ENCODE measurements around the gene MCM9.
"Not testable (repeated sequence)": the region's sequence is repeated elsewhere in the genome, so short reads cannot be mapped to it uniquely, and the experiment has no call there.

The MCM9 gene

DNA sequence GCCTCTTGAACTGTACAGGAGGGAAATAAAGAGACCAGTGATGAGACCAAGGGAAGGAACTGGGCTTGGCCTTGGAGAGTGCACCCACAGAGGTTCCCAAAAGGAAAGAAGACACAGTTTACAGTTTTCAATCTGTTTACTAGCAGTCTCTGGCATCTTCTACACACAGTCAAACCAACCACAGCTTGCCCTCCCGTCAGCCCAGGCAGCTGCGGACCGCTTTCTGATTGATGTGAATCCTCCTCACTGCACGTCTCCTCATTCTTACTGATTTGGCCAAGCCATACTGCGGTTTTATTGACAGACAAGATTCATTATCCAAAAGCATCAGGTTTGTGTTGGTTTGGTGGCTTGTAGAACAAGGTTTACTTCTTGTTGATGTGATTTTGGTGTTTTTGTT lies 145.5 kb downstream of the MCM9 start:
- DNase-seq = no peak

DNA sequence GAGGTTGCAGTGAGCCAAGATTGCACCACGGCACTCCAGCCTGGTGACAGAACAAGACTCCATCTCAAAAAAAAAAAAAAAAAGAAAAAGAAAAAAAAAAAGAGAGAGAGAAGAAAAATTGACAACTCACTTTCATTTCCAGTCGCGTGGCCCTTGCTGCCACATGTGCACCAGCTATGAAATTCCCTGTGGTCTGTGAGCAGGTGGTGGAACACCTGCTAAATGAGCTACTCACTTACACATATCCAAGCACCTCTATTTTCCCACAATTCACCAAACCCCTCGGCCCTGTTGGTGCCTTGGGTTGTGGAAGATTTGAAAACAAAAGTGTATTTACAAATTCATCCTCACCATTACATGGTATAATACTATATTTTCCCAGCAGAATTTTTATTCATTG lies 146.3 kb downstream of the MCM9 start:
- no peak for DNase-seq

DNA sequence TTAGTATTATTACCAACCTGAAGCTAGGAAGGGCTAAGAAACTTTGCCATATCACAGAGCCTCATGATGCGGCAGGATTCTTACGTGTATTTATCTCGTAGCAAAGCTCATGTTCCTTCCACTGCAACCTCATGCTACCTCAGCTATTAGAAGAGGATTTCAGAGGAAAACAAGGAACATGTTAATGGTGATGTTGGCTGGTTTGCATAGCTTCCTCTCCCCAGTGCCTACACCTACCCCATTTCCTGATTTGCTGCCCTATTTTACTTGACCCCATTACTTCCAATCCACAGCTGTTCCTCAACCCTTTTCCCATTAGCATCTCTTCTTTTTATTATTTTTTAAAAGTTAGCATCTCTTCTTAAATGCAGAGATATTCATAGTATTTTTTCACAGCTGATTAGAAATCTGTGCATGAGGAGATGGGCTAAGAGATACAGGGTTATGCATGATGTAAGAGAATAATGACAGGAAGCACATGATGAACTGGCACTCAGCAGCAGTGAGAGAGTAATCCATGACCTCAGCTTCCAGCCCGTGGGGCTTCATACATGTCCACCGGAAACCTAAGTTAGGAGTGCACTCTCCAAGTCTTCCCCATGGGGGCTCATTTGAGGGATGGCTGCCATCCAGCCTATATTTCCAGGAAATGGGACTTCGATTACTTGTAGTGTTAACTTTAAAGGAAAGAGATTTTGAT lies 147.1 kb downstream of the MCM9 start:
- DNase-seq = no peak

DNA sequence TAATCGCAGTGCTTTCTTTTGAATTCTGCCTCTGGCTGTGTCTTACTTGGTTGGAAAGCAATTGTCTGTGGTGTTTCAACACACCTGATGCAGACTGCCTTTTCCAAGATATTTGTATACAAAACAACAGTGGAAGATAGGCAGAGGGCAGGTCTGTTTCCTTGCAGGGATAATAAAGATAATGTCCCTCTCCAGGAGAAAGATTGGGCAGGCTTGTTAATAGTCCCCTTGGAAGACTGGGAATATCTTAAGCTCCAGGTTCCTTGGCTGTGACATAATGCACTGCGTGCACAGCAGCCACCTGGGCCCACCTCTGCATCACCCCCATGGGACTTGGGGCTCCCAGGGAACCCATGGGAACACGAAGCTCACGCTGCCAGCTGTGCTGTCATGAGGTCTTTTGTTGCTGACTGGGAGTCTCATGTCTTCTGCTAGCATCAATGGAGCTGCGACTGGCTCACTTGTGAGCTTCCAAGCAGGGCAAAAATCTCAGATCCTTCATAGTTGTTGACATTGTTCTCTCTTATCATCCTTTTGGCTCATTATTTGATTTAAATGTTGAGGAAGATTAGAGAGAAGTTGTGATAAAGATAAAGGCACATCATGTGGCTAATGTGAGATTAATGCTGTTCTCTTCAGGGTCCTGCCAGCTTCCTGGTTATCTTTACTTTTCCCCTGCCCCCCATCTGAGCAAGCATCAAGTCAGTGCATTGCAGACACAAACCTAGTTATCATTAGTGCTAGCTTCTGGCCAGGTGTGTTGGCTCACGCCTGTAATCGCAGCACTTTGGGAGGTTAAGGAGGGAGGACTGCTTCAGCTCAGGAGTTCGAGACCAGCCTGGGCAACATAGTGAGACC lies 148.1 kb downstream of the MCM9 start:
- no peak for DNase-seq

DNA sequence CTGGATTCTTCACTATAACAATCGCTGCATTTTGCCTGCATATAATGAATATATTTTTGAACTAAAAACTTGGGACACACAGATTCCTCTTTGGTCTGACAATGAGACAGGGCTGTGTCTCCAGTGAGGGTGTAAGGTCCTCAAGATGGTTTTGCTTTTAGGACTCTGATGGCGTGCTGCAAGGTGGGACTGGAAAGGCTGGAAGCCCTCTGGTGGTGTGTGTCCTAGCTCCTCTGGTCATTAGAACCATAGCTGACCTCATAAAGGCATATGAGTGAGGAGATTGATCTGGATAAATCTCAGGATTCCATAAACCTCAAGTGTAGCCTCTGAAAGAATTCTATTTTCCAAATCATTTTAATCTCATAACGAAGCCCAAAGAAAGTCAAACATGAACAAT lies 149.4 kb downstream of the MCM9 start:
- no peak for DNase-seq

DNA sequence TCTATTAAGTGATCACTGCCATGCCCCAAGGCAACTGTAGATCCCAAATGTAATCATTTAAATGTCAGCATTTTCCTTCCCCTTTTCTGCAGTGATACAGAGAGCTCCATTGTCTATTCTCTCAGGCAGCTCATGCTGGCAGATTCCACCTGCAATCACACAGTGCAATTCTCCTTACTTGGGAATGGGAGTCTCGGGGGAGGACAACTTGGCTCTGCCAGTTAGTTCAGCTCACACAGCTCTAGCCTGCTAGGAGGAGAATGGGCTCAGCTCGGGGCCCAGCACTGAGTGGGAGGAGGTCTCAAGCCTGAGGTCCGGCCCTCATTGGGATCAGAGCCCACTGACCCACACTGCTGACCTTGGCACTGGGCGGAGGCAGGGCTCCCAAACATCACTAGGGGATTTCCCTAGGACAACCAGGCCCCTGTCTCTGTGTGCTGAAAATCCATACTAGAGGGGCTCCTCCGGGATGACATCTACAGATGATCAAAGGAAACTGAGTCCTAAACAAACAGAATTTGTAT lies 150.3 kb downstream of the MCM9 start:
- no peak for DNase-seq

DNA sequence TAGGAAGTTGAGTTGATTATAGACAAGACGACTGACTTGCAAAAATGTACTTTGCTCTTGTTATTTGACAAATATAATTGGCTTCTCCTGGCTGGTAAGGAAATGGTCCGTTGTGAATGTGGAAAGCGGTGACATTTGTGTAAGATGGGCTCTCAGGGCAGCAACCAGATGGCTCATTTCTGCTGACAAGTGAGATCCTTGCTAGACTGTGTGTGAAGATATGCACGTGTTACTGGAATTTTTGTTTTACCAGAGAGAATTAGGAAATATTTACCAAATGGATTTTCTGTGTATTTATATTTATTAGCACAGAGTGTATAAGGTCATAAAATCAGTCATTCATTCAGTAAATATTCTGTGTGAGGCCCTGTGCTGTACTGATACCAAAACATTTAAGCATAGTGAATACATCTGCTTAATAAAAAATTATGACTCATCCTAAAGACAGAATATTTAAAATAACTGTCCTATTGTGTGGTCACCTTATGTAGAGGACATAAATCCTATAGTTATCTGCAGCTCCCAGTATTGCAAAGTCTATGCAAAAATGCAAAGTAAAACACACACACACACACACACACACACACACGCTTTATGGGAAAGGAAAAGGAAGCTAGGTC lies 150.9 kb downstream of the MCM9 start:
- no peak for DNase-seq

DNA sequence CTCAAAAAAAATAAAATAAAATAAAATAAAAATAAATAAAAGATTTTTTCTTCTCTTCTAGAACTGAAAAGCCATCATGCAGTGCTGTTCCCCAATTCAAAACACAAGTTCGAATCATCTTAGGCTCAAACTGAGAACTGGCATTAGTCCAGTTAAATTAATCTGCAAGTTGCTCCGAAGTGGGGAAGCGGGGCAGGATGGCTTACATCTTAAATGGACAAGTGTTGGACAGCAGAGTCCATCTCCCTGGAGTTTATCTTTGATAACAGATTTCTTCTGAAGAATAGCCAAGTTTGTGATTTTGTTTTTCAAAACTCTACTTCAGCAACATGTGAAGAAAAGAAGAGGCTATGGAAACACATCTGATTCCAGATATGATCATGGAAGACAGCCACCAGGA lies 152.3 kb downstream of the MCM9 start:
- no peak for DNase-seq

DNA sequence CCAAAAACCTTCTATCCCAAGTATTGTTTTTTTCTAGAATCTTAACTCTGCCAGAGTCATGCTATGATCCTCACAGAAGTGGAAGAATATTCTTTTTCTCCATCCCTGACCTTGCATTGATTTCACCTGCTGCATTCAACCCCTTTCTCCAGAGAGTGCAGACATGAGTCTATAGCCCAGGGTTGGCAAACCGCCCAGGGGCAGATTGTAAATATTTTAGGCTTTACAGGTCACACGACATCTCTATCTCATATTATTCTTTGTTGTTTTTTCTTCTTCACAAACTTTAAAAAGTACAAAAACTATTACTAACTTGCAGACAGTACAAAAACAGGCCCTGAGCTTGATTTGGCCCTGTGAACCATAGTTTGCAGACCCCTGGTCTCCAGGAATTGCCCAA lies 153.1 kb downstream of the MCM9 start:
- no peak for DNase-seq

DNA sequence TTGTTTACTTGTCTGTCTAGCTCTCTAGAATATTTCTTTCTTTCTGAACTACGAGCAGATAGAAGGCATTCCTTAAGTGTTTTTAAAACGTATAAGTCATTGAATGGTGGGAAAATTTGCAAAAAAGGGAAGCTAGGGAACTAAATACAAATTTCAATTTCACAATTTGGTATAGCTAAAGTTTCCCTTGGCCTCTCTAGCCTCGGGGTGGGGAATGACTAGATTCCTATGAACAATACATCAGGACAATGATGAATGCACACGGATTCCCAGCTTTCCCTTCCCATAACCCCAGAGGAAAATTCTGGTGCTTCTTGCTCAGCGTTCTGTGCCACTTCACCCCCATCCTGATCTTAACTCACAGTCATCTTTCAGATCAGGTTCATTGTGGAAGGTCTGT lies 154.3 kb downstream of the MCM9 start:
- DNase-seq = no peak

DNA sequence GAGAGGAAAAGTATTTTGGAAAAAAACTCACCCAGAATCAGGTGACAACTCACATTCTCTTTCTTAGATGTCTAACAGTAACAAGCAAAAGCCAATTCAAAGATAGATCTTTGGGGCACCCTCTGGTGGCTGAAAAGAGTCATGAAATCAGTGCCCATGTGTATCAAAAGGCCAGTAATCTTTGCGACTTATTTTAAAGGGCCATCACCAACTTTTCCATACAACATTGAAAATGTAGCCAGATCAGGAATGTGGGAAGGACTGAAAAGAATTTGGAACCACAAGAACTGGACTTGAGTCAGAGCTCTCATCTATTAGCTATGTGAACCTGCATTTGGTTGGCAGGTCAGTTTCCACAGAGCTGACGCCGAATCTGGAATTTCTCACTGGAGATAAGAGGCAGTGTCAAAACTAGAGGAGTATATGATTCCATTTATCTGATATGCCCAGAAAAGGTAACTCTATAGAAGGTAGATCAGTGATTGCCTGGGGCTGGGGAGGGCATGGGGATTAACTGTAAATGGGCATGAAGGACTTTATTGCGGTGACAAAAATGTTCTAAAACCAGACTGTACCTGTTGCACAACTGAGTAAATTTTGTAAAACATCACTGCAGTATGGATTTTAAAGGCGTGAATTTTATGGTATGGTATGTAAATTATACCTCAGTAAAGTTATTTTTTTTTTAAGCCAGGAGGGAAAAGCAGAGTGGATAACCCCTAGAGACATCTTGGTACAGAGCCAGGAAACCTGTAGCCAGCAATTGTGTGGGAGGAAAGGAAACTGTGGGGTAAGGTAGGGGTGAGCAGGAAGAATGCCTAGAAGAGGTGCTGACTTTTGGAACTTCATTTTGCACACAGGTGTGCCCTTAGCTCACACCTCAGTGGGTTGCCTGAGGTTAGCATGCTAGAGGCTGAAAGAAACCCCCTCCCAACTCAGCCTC lies 158.1 kb downstream of the MCM9 start:
- peak; percentile 86 for DNase-seq

DNA sequence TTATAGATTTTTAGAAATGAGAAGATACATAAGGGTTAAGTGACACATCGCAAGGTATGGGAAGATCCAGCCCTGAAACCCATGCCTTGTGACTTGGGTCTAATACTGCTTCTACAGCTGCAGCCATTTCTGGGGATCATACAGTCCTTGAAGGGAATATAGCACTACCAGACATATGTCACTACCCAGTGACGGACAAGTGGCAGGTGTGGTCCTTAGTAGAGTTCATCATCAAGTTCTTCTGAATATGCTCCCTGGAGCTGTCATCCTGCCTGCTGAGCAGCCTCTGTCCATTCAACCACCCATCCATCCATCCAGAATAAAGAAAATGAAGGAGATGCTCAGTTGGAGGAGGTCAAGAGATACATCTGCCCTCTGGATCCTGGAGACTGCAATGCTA lies 159.6 kb downstream of the MCM9 start:
- DNase-seq = no peak

DNA sequence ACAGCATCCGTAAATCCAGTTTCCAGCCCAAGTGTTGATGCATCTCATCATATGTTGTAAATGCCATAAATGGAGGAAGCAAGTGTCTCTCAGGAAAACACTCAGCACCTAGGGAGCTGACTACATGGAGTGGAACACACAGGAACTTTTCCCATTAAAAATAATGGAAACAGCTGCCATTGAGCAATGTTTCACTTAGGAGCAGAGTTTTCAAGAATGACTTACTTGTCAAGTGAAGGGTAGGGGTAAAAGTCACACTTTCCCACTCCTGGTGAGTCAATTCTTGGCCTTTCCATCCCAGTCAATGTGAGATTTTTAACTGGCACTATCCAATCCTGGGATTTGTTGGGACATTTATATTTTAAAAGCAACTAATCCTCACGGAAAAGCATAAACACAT lies 160.4 kb downstream of the MCM9 start:
- no peak for DNase-seq

DNA sequence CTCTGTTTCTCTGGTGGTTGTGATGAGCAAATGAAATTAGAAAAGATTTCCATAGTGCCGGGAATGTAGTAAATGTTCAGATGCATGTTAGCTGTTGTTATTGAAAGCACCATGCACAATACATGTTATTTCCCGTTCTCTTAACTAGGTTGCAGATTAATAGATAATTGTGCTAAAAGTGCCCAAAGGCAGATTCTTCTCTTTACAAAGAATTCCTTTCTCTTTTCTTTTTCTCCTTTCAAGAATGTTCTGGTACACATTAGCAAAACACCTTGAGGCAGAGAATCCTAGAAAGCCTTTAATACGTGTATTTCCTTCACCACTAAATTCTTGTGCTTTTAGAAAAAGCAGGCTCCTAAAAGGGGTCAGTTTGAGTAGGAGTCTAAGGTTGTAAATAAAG lies 162.1 kb downstream of the MCM9 start:
- no peak for DNase-seq

DNA sequence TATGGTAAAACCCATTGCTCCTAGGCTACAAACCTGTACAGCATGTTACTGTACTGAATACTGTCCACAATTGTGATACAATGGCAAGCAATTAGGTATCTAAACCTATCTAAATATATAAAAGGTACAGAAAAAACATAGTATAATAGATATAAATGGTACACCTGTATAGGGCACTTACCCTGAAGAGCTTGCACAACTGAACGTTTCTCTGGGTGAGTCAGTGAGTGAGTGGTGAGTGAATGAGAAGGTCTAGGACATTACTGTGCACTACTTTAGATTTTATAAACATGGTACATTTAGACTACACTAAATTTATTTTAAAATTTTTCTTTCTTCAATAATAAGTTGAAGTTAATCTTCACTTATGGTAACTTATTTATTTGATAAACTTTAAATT lies 163.7 kb downstream of the MCM9 start:
- peak; percentile 14 for DNase-seq

DNA sequence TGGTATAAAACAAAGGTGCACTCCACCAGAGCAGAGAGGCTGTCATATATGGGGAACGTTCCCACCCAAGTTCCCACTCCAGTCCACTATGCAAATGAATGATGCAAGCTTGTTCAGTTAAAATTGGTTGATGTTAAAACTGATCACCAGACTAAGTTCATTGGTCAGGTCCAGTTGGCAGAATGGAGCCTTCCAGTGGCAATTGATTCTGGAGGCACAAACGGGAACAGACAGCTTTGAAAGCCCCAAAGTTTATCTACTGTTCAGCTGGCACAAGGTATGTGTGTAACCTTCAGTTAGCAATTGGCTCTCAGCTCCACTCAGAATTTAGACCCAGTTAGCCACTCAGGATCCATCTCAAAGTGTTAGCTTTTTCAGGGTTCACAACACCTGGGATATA lies 164.1 kb downstream of the MCM9 start:
- DNase-seq = no peak

DNA sequence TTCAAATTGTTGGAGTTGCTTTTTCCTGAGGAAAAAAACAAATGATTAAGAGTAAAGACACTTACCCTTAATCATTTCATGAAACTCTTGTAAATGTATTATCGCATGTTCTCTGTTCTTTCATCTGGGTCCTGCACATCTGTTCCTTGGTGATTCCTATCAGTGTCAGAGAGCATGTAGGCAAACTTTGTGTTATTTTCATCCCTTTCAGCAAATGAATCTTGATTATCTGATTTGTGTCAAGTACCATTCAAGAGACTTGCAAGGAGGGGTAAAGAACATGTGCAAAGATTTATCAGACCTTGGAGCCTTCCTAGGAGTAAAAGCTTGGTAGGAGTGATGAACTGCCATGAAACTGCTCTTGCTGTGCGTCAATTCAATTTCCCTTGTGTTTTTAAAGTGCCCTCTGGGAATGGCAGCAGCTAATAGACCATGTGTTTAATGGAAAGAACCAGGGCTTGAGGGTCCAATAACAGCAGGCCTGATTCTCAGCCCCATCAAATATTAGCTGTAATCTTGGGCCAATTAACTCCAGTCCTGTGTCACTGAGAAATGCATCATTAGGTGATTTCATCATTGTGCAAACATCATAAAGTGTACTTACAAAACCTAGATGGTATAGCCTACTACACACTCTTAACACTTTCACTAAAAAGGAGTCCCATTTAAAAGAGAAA lies 164.7 kb downstream of the MCM9 start:
- peak; percentile 22 for DNase-seq

DNA sequence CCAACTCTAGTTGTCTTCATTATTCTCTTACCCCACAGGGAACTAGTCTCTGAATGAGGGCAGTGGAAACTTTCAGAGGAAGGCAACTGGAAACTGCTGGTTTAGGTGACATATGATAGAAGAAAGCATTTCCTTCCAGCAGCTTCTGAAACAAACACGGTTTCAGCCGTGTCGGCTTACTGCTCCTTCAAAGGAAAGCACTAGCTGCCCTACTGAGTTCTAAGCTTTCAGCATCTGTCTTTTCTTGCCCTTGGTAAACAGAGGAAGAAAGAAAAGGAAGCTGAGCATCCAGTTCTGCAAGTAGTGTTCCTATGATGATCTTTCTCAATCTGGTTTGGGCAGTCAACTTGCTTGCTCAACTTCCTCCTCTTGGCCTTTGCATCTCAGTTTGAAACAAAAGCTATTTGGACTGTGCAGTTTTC lies 166.0 kb downstream of the MCM9 start:
- DNase-seq = no peak

DNA sequence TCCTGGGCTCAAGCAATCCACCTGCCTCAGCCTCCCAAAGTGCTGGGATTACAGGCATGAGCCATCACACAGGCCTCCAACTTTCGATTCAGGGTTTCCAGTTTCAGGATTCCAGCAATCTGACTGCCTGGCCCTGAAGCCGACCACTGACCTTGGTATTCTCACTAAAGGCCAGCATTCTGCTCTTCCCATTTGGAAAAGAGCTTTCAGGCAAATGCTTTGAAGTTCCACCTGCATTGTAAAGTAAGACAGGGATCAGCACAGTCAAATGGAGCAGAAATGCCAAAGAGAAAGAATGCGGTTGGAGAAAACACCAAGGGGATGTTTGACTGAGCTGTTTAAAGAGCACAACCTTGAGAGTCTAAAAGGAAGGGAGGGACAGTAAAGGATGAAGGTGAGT lies 166.5 kb downstream of the MCM9 start:
- no peak for DNase-seq

DNA sequence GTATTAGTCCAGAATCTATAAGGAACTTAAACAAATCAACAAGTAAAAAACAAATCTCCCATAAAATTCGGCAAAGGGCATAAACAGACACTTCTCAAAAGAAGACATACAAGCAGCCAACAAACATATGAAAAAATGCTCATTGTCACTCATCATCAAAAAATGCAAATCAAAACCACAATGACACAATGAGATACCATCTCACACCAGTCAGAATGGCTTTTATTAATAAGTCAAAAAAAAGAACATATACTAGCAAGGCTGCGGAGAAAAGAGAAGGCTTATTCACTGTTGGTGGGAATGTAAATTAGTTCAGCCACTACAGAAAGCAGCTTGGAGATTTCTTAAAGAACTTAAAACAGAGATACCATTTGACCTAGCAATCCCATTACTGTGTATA lies 169.6 kb downstream of the MCM9 start:
- not testable (repeated sequence) for DNase-seq

DNA sequence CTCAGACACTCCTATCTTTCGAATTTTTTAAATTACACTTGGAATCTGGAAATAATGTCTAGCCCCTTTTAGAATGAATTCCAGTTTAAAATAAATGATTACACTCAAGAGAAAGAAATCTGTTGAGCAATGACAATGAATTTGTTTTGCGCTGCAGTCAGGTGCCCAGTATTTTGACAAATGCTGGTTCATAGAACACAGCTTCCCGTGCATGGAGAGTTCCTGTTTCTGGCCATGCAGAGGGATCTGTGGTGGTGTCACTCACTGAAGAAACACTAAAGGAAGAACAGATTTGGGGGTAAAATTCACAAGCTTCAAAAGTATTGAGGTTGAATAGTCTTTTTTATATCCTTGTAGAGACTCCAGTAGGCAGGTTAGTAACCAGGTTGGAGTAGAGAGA lies 170.2 kb downstream of the MCM9 start:
- DNase-seq = no peak

Measured in NCI-H2029 (cell line).